ENCODE measurements around the gene ETS2. TPM values are rescaled to one million over a fixed set of nuclear protein-coding genes. Genes with fewer than 3 reads are reported as not detected.

Gene ETS2
- total RNA-seq, 2 donors from 2014 or later, result 31.4 to 37.2 TPM

DNA sequence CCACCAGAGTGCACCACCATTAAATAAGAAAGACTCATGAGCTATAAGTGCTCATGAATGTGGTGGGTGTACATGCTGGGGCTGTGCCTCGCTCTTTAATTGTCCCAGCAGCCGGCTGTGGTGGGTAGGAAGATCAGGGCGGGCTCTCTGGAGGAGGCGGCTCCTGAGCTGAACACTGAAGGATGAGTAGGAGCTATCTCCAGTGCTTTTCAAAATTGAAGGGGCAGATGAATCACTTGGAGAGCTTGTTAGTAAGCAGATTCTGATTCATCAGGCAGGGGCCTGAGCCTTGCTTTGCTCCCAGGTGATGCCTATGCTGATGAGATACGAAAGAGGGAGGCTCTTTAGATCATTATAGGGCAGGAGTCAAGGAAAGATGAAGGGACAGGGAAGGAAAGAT is 54.1 kb downstream of the ETS2 start:
- Histone ChIP-seq H3K9me3 (no peaks in the 10 kb centered on the region), H3K27ac (no peak overlapping the region), H3K27me3 (no peaks in the 10 kb centered on the region), H3K4me3 (no peak overlapping the region), H3K36me3 (no peaks in the 10 kb centered on the region), H3K4me1 (peaks cover 0 to 7% of the 10 kb centered on the region in 2 donors)
- no peak for DNase-seq (ENCODE audit: low spot score)
- TF ChIP-seq, protein P1, sequence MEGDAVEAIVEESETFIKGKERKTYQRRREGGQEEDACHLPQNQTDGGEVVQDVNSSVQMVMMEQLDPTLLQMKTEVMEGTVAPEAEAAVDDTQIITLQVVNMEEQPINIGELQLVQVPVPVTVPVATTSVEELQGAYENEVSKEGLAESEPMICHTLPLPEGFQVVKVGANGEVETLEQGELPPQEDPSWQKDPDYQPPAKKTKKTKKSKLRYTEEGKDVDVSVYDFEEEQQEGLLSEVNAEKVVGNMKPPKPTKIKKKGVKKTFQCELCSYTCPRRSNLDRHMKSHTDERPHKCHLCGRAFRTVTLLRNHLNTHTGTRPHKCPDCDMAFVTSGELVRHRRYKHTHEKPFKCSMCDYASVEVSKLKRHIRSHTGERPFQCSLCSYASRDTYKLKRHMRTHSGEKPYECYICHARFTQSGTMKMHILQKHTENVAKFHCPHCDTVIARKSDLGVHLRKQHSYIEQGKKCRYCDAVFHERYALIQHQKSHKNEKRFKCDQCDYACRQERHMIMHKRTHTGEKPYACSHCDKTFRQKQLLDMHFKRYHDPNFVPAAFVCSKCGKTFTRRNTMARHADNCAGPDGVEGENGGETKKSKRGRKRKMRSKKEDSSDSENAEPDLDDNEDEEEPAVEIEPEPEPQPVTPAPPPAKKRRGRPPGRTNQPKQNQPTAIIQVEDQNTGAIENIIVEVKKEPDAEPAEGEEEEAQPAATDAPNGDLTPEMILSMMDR (IDR thresholded peaks at IDR 0.05), result no peak

DNA sequence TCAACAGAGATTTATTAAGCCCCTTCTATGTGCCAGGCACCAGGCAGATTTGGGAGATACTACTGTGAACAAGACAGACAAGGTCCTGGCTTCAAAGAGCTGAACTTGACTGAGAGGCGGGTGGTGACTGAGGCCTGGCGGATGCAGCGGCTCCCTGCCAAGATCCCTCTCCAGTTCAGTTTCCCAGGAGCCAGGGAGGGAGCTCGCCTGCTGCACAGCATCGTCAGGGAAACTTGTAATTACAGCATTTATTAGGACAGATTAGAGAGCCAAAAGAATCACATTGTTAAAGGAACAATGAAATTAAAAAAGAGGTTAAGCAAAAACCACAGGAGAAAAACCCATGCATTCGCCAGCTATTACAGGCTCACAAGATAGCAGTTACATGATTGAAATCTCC is 55.3 kb downstream of the ETS2 start:
- no peak overlapping the region for H3K4me3 ChIP-seq
- peaks cover 0 to 7% of the 10 kb centered on the region in 2 donors for H3K4me1 ChIP-seq
- no peaks in the 10 kb centered on the region for H3K9me3 ChIP-seq
- no peak overlapping the region for H3K27ac ChIP-seq
- H3K36me3 ChIP-seq, result no peaks in the 10 kb centered on the region
- DNase-seq (ENCODE audit: low spot score), result no peak
- no peaks in the 10 kb centered on the region for H3K27me3 ChIP-seq
- TF ChIP-seq, protein P1 (IDR thresholded peaks at IDR 0.05), result no peak

DNA sequence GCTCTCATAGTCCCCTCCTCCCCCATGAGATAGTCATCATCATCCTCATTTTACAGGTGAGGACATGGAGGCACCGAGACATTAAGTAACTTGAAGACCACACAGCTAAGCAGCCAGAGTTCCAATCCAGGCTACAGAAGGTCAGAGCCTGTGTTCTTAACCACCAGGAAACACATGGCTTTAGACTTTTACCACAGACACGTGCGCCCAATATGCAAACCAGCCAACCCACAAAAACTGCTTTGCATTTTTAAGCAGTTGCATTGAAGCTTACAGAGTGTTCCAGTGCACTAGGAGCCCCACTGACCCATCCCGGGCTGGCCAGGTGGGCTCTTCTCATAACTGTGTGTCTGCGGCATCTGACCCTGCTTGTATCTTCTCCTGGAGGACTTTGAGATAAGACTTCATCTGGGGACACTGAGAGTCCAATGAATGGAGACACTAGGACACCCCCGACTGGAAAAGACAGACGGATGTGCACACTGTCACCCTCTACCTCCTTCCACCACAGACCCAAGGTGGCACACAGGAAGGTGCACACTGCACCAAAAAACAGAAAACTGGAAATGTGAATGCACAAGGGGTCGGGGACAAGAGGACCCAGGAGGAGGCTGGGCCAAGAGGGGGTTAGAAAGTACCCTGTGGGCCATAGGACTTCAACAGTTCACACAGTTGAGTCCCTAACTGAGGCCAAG is 56.4 kb downstream of the ETS2 start:
- no peak overlapping the region for H3K27ac ChIP-seq
- H3K9me3 ChIP-seq, result no peaks in the 10 kb centered on the region
- H3K27me3 ChIP-seq, result no peaks in the 10 kb centered on the region
- H3K4me3 ChIP-seq, result no peak overlapping the region
- H3K36me3 ChIP-seq, result no peaks in the 10 kb centered on the region
- H3K4me1 ChIP-seq, result peaks cover 0 to 3% of the 10 kb centered on the region in 2 donors
- TF ChIP-seq, protein P1 (IDR thresholded peaks at IDR 0.05), result no peak
- no peak for DNase-seq (ENCODE audit: low spot score)

DNA sequence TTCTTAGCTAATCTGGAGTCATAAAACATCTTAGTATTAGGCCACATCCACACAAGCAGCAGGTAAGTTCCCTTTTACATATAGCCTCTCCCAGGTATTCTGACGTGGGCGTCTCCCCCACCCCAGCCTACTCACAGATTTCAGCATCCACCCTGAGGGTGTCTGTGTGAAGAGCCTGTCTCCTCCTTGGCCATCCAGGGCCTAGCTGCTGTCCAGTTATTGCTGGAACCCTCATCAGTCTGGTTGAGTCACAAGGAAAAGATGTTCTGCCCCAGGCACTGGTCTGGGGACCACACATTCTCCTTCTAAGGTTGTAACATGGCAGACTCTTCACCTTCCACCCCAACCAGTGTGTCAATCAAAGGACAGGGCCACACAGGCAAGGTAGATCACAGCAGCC is 57.6 kb downstream of the ETS2 start:
- Histone ChIP-seq H3K4me1 (no peaks in the 10 kb centered on the region), H3K9me3 (no peaks in the 10 kb centered on the region), H3K27me3 (no peaks in the 10 kb centered on the region), H3K36me3 (no peaks in the 10 kb centered on the region), H3K27ac (no peak overlapping the region), H3K4me3 (no peak overlapping the region)
- DNase-seq (ENCODE audit: low spot score), result no peak
- TF ChIP-seq, protein P1 (IDR thresholded peaks at IDR 0.05), result no peak

DNA sequence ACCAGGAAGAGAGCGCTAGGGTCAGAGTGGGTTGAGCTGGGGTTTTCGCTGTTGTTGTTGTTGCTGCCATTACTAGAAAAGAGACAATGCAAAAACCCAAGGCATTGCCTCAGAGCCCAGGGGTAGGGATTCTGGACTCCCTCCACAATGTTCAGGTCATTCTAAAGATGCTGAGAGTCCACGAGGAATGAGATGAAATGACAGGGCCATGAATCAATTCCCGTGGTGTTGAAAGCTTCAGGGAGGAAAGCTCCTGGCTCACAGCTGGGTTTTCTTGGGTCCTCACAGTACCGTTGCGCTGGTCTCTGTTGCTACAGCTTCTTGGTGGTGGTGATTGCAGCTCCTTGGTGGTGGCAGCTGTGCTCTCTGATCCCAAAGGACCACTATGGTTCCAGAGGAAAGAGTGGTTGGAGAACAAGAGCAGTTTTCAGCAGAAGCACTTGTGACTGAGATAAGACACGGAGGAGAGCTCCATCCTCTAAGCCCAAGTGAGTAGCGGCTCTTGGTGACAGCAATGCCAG is 58.2 kb downstream of the ETS2 start:
- Histone ChIP-seq H3K27me3 (no peaks in the 10 kb centered on the region), H3K4me3 (no peak overlapping the region), H3K9me3 (no peaks in the 10 kb centered on the region), H3K27ac (no peak overlapping the region), H3K4me1 (no peaks in the 10 kb centered on the region), H3K36me3 (no peaks in the 10 kb centered on the region)
- TF ChIP-seq, protein P1 (IDR thresholded peaks at IDR 0.05), result no peak
- DNase-seq (ENCODE audit: low spot score), result no peak

DNA sequence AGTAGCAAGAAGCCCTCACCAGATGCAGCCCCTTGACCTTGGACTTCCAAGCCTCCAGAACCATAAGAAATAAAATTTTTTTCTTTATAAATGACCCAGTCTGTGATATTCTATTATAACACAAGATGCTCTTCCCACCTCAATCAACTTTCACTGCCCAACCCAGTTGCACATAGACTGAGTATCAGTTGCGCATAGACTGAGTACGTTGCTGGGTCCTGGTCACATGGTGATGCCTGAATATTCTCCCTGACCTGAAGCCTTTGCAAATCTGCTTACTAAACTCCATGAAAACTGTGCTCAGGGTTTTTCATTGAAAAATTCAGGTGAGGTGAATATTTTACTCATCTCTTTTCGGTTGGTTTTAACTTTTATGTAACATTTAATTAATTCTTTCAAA is 59.2 kb downstream of the ETS2 start:
- no peak for DNase-seq (ENCODE audit: low spot score)
- Histone ChIP-seq H3K9me3 (no peaks in the 10 kb centered on the region), H3K4me1 (no peaks in the 10 kb centered on the region), H3K27ac (no peak overlapping the region), H3K36me3 (no peaks in the 10 kb centered on the region), H3K4me3 (no peak overlapping the region), H3K27me3 (no peaks in the 10 kb centered on the region)
- TF ChIP-seq, protein P1 (IDR thresholded peaks at IDR 0.05), result no peak

Data from right atrium auricular region (tissue), 2 donors.